Gastroesophageal sphincter (tissue), 3 donors: ENCODE data around the gene MLXIP.

ENCODE experiments used
- CTCF ChIP-seq, 4 experiments: fragments of 200-600 bp in 2 of 4; fragments of 450-650 bp in 2 of 4; sonication (generic) in 1 of 4; IDR thresholded peaks; one replicate each; pipeline ENCODE4 v1.5.1; 2017 to 2019; ENCODE audit warnings: antibody characterized with exemption in 4 of 4, mild to moderate bottlenecking in 2 of 4, moderate library complexity in 2 of 4
- EP300 ChIP-seq: sonication (generic); formaldehyde crosslinking; IDR thresholded peaks from one replicate; pipeline ENCODE4 v1.6.1; 2017; ENCODE audit warnings: antibody characterized with exemption, mild to moderate bottlenecking
- POLR2A ChIP-seq, 2 donors: fragments of 450-650 bp; IDR thresholded peaks; one replicate each; pipeline ENCODE4 v1.6.1; 2017; ENCODE audit warnings: antibody characterized with exemption in 2 of 2, mild to moderate bottlenecking in 2 of 2, moderate library complexity in 1 of 2
- POLR2AphosphoS5 ChIP-seq: sonication (generic); formaldehyde crosslinking; IDR thresholded peaks from one replicate; pipeline ENCODE4 v1.6.1; 2017; ENCODE audit warnings: antibody characterized with exemption

- TF ChIP-seq EP300: no peak
- no peak for TF ChIP-seq CTCF (IDR thresholded peaks at IDR 0.05)
- TF ChIP-seq POLR2AphosphoS5: no peak
- no peak for TF ChIP-seq POLR2A (IDR thresholded peaks at IDR 0.05)
Measured at GRCh38 chr12:122123761-122124145, 45.2 kb downstream of the MLXIP start.
